OCI-LY1 (cell line): Measurements from ENCODE around the gene CTSK.

Experiments used
- H2AFZ ChIP-seq: fragments of 200-600 bp; sonication (generic), shearing (Covaris generic); 2 replicates; pipeline ENCODE4 v1.6.0; 2014; ENCODE audit warnings: antibody characterized with exemption, mild to moderate bottlenecking, low read length
- H3F3A ChIP-seq: fragments of 200-600 bp; sonication (generic), shearing (Covaris generic); 2 replicates; pipeline ENCODE4 v1.6.0; 2014; ENCODE audit warnings: mild to moderate bottlenecking, antibody characterized with exemption, low read length, moderate library complexity; ENCODE audit not compliant: insufficient read depth
- H3K27ac ChIP-seq: fragments of 200-600 bp; sonication (generic); 2 replicates; pipeline ENCODE4 v1.5.1; 2014; ENCODE audit warnings: low read length, mixed run types, mild to moderate bottlenecking, low read depth; ENCODE audit not compliant: poor library complexity, severe bottlenecking
- H3K27me3 ChIP-seq: fragments of 200-600 bp; sonication (generic); 2 replicates; pipeline ENCODE4 v1.6.0; 2014; ENCODE audit warnings: antibody characterized with exemption, mild to moderate bottlenecking, low read length, moderate library complexity; ENCODE audit not compliant: insufficient read depth
- H3K36me3 ChIP-seq: fragments of 200-600 bp; sonication (generic); 2 replicates; pipeline ENCODE4 v1.6.1; 2014; ENCODE audit warnings: mild to moderate bottlenecking, antibody characterized with exemption, low read length, moderate library complexity, mixed read lengths; ENCODE audit not compliant: insufficient read depth
- H3K4me1 ChIP-seq: fragments of 200-600 bp; sonication (generic); 2 replicates; pipeline ENCODE4 v1.5.1; 2014; ENCODE audit warnings: mild to moderate bottlenecking, low read length, moderate library complexity; ENCODE audit not compliant: insufficient read depth, severe bottlenecking
- H3K4me2 ChIP-seq: fragments of 200-600 bp; sonication (generic), shearing (Covaris generic); 2 replicates; pipeline ENCODE4 v1.6.1; 2014; ENCODE audit warnings: low read length
- H3K4me3 ChIP-seq: fragments of 200-600 bp; sonication (generic); 2 replicates; pipeline ENCODE4 v1.5.1; 2014; ENCODE audit warnings: low read length, low read depth, mild to moderate bottlenecking, mixed read lengths; ENCODE audit not compliant: poor library complexity, severe bottlenecking
- H3K79me2 ChIP-seq: fragments of 200-600 bp; shearing (Covaris generic); 2 replicates; pipeline ENCODE4 v1.6.1; 2016; ENCODE audit warnings: mixed run types, low read length, mixed read lengths; ENCODE audit not compliant: insufficient read depth
- H3K9ac ChIP-seq: fragments of 200-600 bp; sonication (generic), shearing (Covaris generic); 2 replicates; pipeline ENCODE4 v1.6.1; 2014; ENCODE audit warnings: mild to moderate bottlenecking, low read length, mixed read lengths
- H3K9me2 ChIP-seq: fragments of 200-600 bp; sonication (generic), shearing (Covaris generic); 2 replicates; pipeline ENCODE4 v1.6.1; 2014; ENCODE audit warnings: low read depth, mild to moderate bottlenecking, low read length, mixed read lengths
- H3K9me3 ChIP-seq: fragments of 200-600 bp; shearing (Covaris generic); 2 replicates; pipeline ENCODE4 v1.6.1; 2014; ENCODE audit warnings: low read length, mixed read lengths
- H4K20me1 ChIP-seq: fragments of 200-600 bp; sonication (generic), shearing (Covaris generic); 2 replicates; pipeline ENCODE4 v1.6.0; 2016; ENCODE audit warnings: mild to moderate bottlenecking, low read length; ENCODE audit not compliant: insufficient read depth
- EZH2 ChIP-seq: fragments of 200-600 bp; sonication (generic), shearing (Covaris generic); IDR thresholded peaks from 2 replicates; pipeline ENCODE4 v1.8.0; 2017; ENCODE audit warnings: borderline replicate concordance, mixed run types, mild to moderate bottlenecking, antibody characterized with exemption, low read length, moderate library complexity, mixed read lengths
- TF ChIP-seq, protein P1 (sequence below): fragments of 200-600 bp; sonication (generic), shearing (Covaris generic); IDR thresholded peaks from 2 replicates; pipeline ENCODE4 v1.5.1; 2017; ENCODE audit warnings: mild to moderate bottlenecking, antibody characterized with exemption, low read length, moderate library complexity, mixed read lengths

CTSK gene

DNA sequence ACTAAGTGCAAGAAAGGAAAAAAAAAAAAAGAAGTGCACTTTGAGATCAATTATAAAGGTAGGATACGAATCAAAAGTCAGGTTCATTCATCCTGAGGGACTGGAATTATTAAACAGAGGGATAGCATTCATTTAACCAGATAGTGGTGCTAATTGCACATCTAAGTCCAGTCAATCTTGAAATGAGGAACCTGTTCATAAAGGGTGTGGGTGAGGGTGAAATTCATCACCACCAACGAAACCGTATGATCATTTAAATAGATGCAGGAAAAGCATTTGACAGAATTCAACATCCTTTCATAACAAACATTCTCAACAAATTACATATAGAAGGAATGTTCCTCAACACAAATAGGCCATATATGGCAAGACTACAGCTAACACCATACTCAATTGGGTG, 48.0 kb downstream of the CTSK start:
- peaks cover 60% of the 10 kb centered on the region for H3K36me3 ChIP-seq
- H3K9ac ChIP-seq, result no peak overlapping the region
- H3K4me1 ChIP-seq, result peaks cover 15% of the 10 kb centered on the region
- TF ChIP-seq, protein P1, sequence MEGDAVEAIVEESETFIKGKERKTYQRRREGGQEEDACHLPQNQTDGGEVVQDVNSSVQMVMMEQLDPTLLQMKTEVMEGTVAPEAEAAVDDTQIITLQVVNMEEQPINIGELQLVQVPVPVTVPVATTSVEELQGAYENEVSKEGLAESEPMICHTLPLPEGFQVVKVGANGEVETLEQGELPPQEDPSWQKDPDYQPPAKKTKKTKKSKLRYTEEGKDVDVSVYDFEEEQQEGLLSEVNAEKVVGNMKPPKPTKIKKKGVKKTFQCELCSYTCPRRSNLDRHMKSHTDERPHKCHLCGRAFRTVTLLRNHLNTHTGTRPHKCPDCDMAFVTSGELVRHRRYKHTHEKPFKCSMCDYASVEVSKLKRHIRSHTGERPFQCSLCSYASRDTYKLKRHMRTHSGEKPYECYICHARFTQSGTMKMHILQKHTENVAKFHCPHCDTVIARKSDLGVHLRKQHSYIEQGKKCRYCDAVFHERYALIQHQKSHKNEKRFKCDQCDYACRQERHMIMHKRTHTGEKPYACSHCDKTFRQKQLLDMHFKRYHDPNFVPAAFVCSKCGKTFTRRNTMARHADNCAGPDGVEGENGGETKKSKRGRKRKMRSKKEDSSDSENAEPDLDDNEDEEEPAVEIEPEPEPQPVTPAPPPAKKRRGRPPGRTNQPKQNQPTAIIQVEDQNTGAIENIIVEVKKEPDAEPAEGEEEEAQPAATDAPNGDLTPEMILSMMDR, result peak; percentile 16; the same call in 1 of the 2 replicates
- no peak for TF ChIP-seq EZH2
- no peak overlapping the region for H3K4me3 ChIP-seq
- no peaks in the 10 kb centered on the region for H4K20me1 ChIP-seq
- no peak overlapping the region for H2AFZ ChIP-seq
- H3K27ac ChIP-seq, result no peak overlapping the region
- H3K4me2 ChIP-seq, result no peak overlapping the region
- H3K79me2 ChIP-seq, result peaks cover 16% of the 10 kb centered on the region
- H3K9me3 ChIP-seq, result no peaks in the 10 kb centered on the region
- H3K9me2 ChIP-seq, result no peaks in the 10 kb centered on the region
- H3F3A ChIP-seq, result no peaks in the 10 kb centered on the region
- no peaks in the 10 kb centered on the region for H3K27me3 ChIP-seq

DNA sequence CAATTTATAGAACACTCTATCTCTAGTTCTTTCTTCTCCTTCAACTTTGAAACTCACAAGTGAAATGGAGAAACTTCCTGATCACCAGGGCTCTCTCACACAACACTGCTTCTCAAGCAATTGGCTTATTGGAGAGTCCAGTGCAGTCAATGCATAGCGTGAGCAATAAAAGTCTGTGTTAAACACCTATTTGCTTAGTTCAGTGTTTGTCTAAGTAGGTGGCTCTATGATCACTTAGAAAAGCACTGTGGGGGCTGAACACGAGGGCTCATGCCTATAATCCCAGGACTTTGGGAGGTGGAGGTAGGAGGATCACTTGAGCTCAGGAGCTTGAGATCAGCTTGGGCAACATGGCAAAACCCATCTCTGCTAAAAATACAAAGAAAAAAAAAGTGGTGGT, 54.6 kb downstream of the CTSK start:
- Histone ChIP-seq H3K4me3 (no peak overlapping the region), H3F3A (no peaks in the 10 kb centered on the region), H4K20me1 (no peaks in the 10 kb centered on the region), H3K36me3 (peaks cover 76% of the 10 kb centered on the region), H3K9me2 (no peaks in the 10 kb centered on the region), H2AFZ (no peak overlapping the region), H3K27me3 (no peaks in the 10 kb centered on the region), H3K9me3 (no peaks in the 10 kb centered on the region), H3K79me2 (no peaks in the 10 kb centered on the region), H3K4me2 (no peak overlapping the region), H3K27ac (no peak overlapping the region), H3K9ac (no peak overlapping the region), H3K4me1 (no peaks in the 10 kb centered on the region)
- no peak for TF ChIP-seq EZH2
- TF ChIP-seq, protein P1, result no peak

DNA sequence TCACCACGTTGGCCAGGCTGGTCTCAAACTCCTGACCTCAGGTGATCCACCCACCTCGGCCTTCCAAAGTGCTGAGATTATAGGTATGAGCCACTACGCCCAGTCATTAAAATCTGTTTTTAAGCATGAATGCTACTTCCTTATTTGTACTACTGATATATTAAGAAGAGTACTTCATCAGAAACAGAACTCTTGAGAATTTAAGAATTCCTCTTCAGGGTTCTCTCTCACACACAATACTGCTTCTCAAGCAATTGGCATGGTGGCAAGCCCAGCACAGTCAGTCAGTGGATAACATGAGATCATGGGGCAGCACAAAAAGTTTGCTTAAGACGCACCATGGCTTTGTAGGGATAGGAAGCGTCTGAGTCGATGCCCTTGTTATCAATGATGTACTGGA, 56.6 kb downstream of the CTSK start:
- Histone ChIP-seq H3K9me2 (no peaks in the 10 kb centered on the region), H2AFZ (no peak overlapping the region), H4K20me1 (no peaks in the 10 kb centered on the region), H3F3A (no peaks in the 10 kb centered on the region), H3K4me3 (no peak overlapping the region), H3K4me2 (no peak overlapping the region), H3K4me1 (no peaks in the 10 kb centered on the region), H3K27me3 (no peaks in the 10 kb centered on the region), H3K79me2 (no peaks in the 10 kb centered on the region), H3K9me3 (no peaks in the 10 kb centered on the region), H3K27ac (no peak overlapping the region), H3K36me3 (peaks cover 80% of the 10 kb centered on the region), H3K9ac (no peak overlapping the region)
- no peak for TF ChIP-seq EZH2
- TF ChIP-seq, protein P1, result no peak
